Neural cell (in vitro differentiated cells): ENCODE data around the gene TRIO. TPM values are rescaled to one million over a fixed set of nuclear protein-coding genes. Genes with fewer than 3 reads are reported as not detected.

Experiments used
- H2AFZ ChIP-seq: fragments of 200-600, 300-800 bp; sonication (generic), shearing (Covaris generic); 2 replicates; pipeline ENCODE4 v1.6.0; 2014; ENCODE audit warnings: low read depth, mild to moderate bottlenecking, antibody characterized with exemption, low read length, moderate library complexity
- H3F3A ChIP-seq: fragments of 200-600 bp; shearing (Covaris generic); 2 replicates; pipeline ENCODE4 v1.6.1; 2016; ENCODE audit warnings: mild to moderate bottlenecking, moderate library complexity, mixed read lengths, antibody characterized with exemption, low read length; ENCODE audit not compliant: insufficient read depth, poor library complexity, severe bottlenecking
- H3K27ac ChIP-seq: fragments of 200-600, 300-800 bp; sonication (generic), shearing (Covaris generic); 2 replicates; pipeline ENCODE4 v1.5.1; 2014; ENCODE audit warnings: mild to moderate bottlenecking, low read length, moderate library complexity
- H3K27me3 ChIP-seq: fragments of 300-800, 200-600 bp; sonication (generic), shearing (Covaris generic); 2 replicates; pipeline ENCODE4 v1.6.0; 2014; ENCODE audit warnings: mild to moderate bottlenecking, low read depth, low read length, moderate library complexity; ENCODE audit not compliant: insufficient read depth
- H3K36me3 ChIP-seq: fragments of 300-800, 200-600 bp; sonication (generic), shearing (Covaris generic); 2 replicates; pipeline ENCODE4 v1.5.1; 2014; ENCODE audit warnings: mild to moderate bottlenecking, antibody characterized with exemption, low read length, moderate library complexity; ENCODE audit not compliant: insufficient read depth
- H3K4me2 ChIP-seq: fragments of 300-800, 200-600 bp; sonication (generic), shearing (Covaris generic); 2 replicates; pipeline ENCODE4 v1.6.0; 2014; ENCODE audit warnings: mild to moderate bottlenecking, low read length
- H3K4me3 ChIP-seq: fragments of 300-800, 200-600 bp; sonication (generic), shearing (Covaris generic); 2 replicates; pipeline ENCODE4 v1.5.1; 2014; ENCODE audit warnings: mild to moderate bottlenecking, low read length, moderate library complexity
- H3K79me2 ChIP-seq: fragments of 200-600 bp; shearing (Covaris generic); replicated peaks from 2 replicates; pipeline ENCODE4 v1.6.0; 2014; ENCODE audit warnings: mild to moderate bottlenecking, low read length, moderate library complexity; ENCODE audit not compliant: insufficient read depth
- H3K9ac ChIP-seq: fragments of 300-800, 200-600 bp; sonication (generic), shearing (Covaris generic); 2 replicates; pipeline ENCODE4 v1.6.1; 2016; ENCODE audit warnings: mild to moderate bottlenecking, low read length, mixed read lengths
- H3K9me2 ChIP-seq: fragments of 200-600 bp; shearing (Covaris generic); 2 replicates; pipeline ENCODE4 v1.6.1; 2016; ENCODE audit warnings: mild to moderate bottlenecking, low read length, mixed read lengths; ENCODE audit not compliant: insufficient read depth
- H3K9me3 ChIP-seq: fragments of 200-600, 300-800 bp; sonication (generic), shearing (Covaris generic); 2 replicates; pipeline ENCODE4 v1.6.1; 2016; ENCODE audit warnings: mild to moderate bottlenecking, mixed run types, low read length, moderate library complexity, mixed read lengths
- H4K20me1 ChIP-seq: fragments of 200-600 bp; shearing (Covaris generic); 2 replicates; pipeline ENCODE4 v1.6.1; 2016; ENCODE audit warnings: mild to moderate bottlenecking, mixed run types; ENCODE audit not compliant: insufficient read depth
- EP300 ChIP-seq: fragments of 450-650 bp; conservative IDR thresholded peaks from 2 replicates; pipeline ENCODE4 v1.6.1; 2014; ENCODE audit warnings: antibody characterized with exemption, mild to moderate bottlenecking, moderate library complexity; ENCODE audit not compliant: poor library complexity, severe bottlenecking
- EZH2 ChIP-seq: fragments of 200-600, 300-800 bp; shearing (Covaris generic), sonication (generic); IDR thresholded peaks from 2 replicates; pipeline ENCODE4 v1.6.1; 2014; ENCODE audit warnings: antibody characterized with exemption, low read length, borderline replicate concordance, mild to moderate bottlenecking; ENCODE audit not compliant: insufficient read depth, poor library complexity, severe bottlenecking
- MXI1 ChIP-seq: fragments of 450-650 bp; conservative IDR thresholded peaks from 2 replicates; pipeline ENCODE4 v1.6.1; 2014; ENCODE audit warnings: antibody characterized with exemption, mild to moderate bottlenecking; ENCODE audit not compliant: poor library complexity, severe bottlenecking
- POLR2AphosphoS5 ChIP-seq: IDR thresholded peaks from 2 replicates; pipeline ENCODE4 v1.6.1; 2012
- RAD21 ChIP-seq: fragments of 450-650 bp; conservative IDR thresholded peaks from 2 replicates; pipeline ENCODE4 v1.6.1; 2014; ENCODE audit warnings: antibody characterized with exemption, mild to moderate bottlenecking, moderate library complexity
- SMC3 ChIP-seq: fragments of 450-650 bp; conservative IDR thresholded peaks from 2 replicates; pipeline ENCODE4 v1.6.1; 2014; ENCODE audit warnings: antibody characterized with exemption, mild to moderate bottlenecking, moderate library complexity; ENCODE audit not compliant: poor library complexity
- TAF1 ChIP-seq: IDR thresholded peaks from 2 replicates; pipeline ENCODE4 v1.6.1; 2012; ENCODE audit warnings: low read depth
- polyA plus RNA-seq: library from polyadenylated mRNA; depleted of rRNA; stranded (reverse); fragments of >200 nt; gene quantifications from 2 replicates; pipeline ENCODE4 v1.2.3, GENCODE V29; 2014
- TF ChIP-seq, protein P1 (sequence below): fragments of 450-650 bp; IDR thresholded peaks from 2 replicates; pipeline ENCODE4 v1.5.1; 2014; ENCODE audit warnings: antibody characterized with exemption, mild to moderate bottlenecking, moderate library complexity; ENCODE audit not compliant: poor library complexity, severe bottlenecking
- TF ChIP-seq, protein P2 (sequence below): IDR thresholded peaks from 2 replicates; pipeline ENCODE4 v1.6.1; 2012; ENCODE audit warnings: borderline replicate concordance

TRIO gene
- polyA plus RNA-seq, 1 donor from 2014 or later = 168 TPM

DNA sequence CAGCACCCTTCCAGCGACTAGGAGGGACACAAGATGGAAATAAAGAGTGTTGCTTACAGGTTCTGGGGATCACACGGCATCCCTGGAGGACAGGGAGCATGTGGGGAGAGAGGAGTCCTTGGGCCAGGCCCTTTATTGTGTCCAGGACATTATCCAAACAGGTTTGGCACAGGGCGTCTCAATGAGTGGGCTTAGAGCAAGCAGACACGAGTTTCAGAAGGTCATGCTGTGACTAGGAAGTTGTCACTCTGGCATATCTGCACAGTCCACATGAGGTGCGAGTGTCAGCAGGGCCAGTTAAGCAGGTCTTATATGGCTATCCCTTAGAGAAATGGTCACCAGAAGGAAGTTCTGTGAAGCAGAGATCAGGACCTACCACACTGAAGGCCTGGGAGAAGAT is 263.9 kb downstream of the TRIO start (continued):
- no peak for TF ChIP-seq EP300

DNA sequence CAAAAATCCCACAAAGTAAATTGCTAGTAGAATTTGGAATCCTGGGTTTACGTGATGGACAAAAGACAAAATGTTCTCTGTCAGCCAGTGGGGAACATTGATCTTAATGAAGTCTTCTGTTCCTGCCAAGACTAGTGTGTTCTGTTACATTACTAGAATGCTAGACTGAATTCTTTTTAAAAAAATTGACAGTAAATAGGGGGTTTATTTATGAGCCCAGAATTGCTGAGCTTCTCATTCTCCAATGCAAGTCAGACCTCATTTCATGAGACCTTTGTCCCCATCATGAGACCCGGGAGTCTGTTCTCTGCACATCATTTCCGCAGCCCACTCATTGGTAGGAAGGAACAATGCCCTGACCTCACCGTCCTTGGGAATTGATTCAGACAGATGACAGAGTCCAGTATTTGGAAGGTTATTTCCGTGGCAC is 264.6 kb downstream of the TRIO start:
- Histone ChIP-seq H3K4me2 (no peak overlapping the region), H3K9ac (no peak overlapping the region), H4K20me1 (no peaks in the 10 kb centered on the region), H3K27ac (no peak overlapping the region), H3F3A (no peaks in the 10 kb centered on the region), H2AFZ (no peak overlapping the region), H3K9me3 (no peaks in the 10 kb centered on the region), H3K9me2 (no peaks in the 10 kb centered on the region), H3K4me3 (no peak overlapping the region), H3K79me2 (no peaks in the 10 kb centered on the region), H3K36me3 (peaks cover 7% of the 10 kb centered on the region), H3K27me3 (no peaks in the 10 kb centered on the region)
- TF ChIP-seq EP300 = no peak
- TF ChIP-seq POLR2AphosphoS5 = no peak
- TF ChIP-seq MXI1 = no peak
- TF ChIP-seq TAF1 = no peak
- TF ChIP-seq EZH2 = no peak
- no peak for TF ChIP-seq RAD21
- TF ChIP-seq, protein P1, sequence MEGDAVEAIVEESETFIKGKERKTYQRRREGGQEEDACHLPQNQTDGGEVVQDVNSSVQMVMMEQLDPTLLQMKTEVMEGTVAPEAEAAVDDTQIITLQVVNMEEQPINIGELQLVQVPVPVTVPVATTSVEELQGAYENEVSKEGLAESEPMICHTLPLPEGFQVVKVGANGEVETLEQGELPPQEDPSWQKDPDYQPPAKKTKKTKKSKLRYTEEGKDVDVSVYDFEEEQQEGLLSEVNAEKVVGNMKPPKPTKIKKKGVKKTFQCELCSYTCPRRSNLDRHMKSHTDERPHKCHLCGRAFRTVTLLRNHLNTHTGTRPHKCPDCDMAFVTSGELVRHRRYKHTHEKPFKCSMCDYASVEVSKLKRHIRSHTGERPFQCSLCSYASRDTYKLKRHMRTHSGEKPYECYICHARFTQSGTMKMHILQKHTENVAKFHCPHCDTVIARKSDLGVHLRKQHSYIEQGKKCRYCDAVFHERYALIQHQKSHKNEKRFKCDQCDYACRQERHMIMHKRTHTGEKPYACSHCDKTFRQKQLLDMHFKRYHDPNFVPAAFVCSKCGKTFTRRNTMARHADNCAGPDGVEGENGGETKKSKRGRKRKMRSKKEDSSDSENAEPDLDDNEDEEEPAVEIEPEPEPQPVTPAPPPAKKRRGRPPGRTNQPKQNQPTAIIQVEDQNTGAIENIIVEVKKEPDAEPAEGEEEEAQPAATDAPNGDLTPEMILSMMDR = no peak
- TF ChIP-seq SMC3 = no peak
- TF ChIP-seq, protein P2, sequence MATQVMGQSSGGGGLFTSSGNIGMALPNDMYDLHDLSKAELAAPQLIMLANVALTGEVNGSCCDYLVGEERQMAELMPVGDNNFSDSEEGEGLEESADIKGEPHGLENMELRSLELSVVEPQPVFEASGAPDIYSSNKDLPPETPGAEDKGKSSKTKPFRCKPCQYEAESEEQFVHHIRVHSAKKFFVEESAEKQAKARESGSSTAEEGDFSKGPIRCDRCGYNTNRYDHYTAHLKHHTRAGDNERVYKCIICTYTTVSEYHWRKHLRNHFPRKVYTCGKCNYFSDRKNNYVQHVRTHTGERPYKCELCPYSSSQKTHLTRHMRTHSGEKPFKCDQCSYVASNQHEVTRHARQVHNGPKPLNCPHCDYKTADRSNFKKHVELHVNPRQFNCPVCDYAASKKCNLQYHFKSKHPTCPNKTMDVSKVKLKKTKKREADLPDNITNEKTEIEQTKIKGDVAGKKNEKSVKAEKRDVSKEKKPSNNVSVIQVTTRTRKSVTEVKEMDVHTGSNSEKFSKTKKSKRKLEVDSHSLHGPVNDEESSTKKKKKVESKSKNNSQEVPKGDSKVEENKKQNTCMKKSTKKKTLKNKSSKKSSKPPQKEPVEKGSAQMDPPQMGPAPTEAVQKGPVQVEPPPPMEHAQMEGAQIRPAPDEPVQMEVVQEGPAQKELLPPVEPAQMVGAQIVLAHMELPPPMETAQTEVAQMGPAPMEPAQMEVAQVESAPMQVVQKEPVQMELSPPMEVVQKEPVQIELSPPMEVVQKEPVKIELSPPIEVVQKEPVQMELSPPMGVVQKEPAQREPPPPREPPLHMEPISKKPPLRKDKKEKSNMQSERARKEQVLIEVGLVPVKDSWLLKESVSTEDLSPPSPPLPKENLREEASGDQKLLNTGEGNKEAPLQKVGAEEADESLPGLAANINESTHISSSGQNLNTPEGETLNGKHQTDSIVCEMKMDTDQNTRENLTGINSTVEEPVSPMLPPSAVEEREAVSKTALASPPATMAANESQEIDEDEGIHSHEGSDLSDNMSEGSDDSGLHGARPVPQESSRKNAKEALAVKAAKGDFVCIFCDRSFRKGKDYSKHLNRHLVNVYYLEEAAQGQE = no peak

DNA sequence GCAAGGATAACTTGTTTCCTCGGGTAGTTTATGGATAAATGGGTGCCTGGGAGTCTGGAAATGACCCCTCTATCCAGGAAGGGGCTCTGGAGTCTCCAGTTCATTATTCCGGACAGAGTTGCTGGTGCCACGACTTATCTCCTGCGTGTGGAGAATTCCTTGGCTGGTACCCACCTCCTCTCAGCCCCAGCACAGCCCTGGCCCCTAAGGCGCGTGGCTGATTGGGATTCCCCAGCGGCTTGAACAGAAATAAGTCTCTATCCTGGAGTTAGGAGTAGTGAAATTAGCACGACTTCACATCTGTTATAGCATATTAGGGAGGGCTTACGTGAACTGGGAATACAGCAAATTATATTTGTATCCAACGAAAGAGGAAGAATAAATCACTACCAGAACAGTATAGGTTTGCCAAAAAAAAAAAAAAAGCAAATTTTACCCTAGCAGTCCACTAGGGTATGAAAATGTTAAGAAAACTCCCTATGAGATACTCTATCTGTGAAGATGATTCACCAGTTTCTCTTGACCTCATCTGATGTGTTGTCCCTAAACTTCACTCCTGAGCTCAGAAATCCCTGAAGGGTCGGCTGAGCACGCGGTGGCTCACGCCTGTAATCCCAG is 265.9 kb downstream of the TRIO start:
- H3K9ac ChIP-seq = no peak overlapping the region
- H3K27me3 ChIP-seq = no peaks in the 10 kb centered on the region
- H3K4me2 ChIP-seq = no peak overlapping the region
- peaks cover 7% of the 10 kb centered on the region for H3K36me3 ChIP-seq
- no peak for TF ChIP-seq SMC3
- no peak for TF ChIP-seq EZH2
- no peak for TF ChIP-seq POLR2AphosphoS5
- TF ChIP-seq, protein P2 = no peak
- no peak for TF ChIP-seq EP300
- TF ChIP-seq MXI1 = no peak
- no peaks in the 10 kb centered on the region for H3K79me2 ChIP-seq
- no peak overlapping the region for H3K27ac ChIP-seq
- H2AFZ ChIP-seq = no peak overlapping the region
- no peaks in the 10 kb centered on the region for H3F3A ChIP-seq
- no peaks in the 10 kb centered on the region for H3K9me3 ChIP-seq
- no peaks in the 10 kb centered on the region for H4K20me1 ChIP-seq
- H3K9me2 ChIP-seq = no peaks in the 10 kb centered on the region
- H3K4me3 ChIP-seq = no peak overlapping the region
